PFSK-1 (cell line): ENCODE measurements around the gene NOL6.

Source experiments
- FOXP2 ChIP-seq: optimal IDR thresholded peaks from 2 replicates; pipeline ENCODE3; 2011; ENCODE audit warnings: borderline replicate concordance, control low read depth, inconsistent platforms; ENCODE audit not compliant: insufficient read depth; ENCODE audit errors: extremely low read length, extremely low read depth
- POLR2AphosphoS5 ChIP-seq: IDR thresholded peaks from 2 replicates; pipeline ENCODE4 v1.6.1; 2012; ENCODE audit warnings: low read depth, mild to moderate bottlenecking, control low read depth, low read length, moderate library complexity
- SIN3A ChIP-seq: IDR thresholded peaks from 2 replicates; pipeline ENCODE4 v1.6.1; 2012; ENCODE audit warnings: mild to moderate bottlenecking, low read length, moderate library complexity, borderline replicate concordance; ENCODE audit not compliant: insufficient read depth
- TAF1 ChIP-seq: IDR thresholded peaks from 2 replicates; pipeline ENCODE4 v1.6.1; 2012; ENCODE audit warnings: low read length, control low read depth, borderline replicate concordance; ENCODE audit not compliant: insufficient read depth
- TF ChIP-seq, protein P1 (sequence below), 2 experiments: IDR thresholded peaks; 2 replicates each; pipeline versions ENCODE4 v1.6.1 to v1.8.0; 2011 to 2012; ENCODE audit warnings: low read depth in 2 of 2, low read length in 2 of 2, control low read depth in 1 of 2, inconsistent platforms in 1 of 2, mild to moderate bottlenecking in 1 of 2, moderate library complexity in 1 of 2; ENCODE audit not compliant: insufficient read depth in 1 of 2

Gene NOL6

GRCh38 chr9:33430942-33431341 lies 42.8 kb downstream of the NOL6 start:
- no peak for TF ChIP-seq FOXP2
- no peak for TF ChIP-seq SIN3A
- TF ChIP-seq POLR2AphosphoS5 = no peak
- TF ChIP-seq, protein P1, sequence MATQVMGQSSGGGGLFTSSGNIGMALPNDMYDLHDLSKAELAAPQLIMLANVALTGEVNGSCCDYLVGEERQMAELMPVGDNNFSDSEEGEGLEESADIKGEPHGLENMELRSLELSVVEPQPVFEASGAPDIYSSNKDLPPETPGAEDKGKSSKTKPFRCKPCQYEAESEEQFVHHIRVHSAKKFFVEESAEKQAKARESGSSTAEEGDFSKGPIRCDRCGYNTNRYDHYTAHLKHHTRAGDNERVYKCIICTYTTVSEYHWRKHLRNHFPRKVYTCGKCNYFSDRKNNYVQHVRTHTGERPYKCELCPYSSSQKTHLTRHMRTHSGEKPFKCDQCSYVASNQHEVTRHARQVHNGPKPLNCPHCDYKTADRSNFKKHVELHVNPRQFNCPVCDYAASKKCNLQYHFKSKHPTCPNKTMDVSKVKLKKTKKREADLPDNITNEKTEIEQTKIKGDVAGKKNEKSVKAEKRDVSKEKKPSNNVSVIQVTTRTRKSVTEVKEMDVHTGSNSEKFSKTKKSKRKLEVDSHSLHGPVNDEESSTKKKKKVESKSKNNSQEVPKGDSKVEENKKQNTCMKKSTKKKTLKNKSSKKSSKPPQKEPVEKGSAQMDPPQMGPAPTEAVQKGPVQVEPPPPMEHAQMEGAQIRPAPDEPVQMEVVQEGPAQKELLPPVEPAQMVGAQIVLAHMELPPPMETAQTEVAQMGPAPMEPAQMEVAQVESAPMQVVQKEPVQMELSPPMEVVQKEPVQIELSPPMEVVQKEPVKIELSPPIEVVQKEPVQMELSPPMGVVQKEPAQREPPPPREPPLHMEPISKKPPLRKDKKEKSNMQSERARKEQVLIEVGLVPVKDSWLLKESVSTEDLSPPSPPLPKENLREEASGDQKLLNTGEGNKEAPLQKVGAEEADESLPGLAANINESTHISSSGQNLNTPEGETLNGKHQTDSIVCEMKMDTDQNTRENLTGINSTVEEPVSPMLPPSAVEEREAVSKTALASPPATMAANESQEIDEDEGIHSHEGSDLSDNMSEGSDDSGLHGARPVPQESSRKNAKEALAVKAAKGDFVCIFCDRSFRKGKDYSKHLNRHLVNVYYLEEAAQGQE (IDR thresholded peaks at IDR 0.05; ENCODE audit: insufficient read depth in 1 of 2, low read depth in 2 of 2, low read length in 2 of 2) = no peak
- no peak for TF ChIP-seq TAF1

DNA sequence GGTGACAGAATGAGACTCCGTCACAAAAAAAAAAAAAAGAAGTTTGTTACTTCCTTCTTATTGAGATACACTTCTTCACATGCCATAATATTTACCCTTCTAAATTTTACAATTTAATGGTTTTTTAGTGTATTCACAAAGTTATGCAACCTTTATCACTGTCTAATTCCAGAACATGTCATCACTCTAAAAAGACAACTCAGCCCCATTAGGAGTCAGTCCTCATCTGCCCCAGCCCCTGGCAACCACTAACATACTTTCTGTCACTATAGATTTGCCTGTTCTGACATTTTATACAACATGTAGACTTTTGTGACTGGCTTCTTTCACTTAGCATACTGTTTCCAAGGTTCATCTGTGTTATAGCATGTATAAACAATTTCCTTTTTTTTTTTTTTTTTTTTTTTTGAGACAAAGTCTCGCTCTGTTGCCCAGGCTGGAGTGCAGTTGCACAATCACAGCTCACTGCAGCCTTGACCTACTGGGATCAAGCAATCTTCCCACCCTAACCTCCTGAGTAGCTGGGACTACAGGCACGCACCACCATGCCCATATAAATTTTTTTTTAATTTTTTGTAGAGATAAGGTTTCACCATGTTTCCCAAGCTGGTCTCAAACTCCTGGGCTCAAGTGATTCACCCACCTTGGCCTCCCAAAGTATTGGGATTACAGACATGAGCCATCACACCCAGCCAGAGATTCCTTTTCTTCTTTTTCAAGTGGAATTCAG lies 44.3 kb downstream of the NOL6 start:
- TF ChIP-seq SIN3A (no peak), FOXP2 (no peak), POLR2AphosphoS5 (no peak), TAF1 (no peak)
- TF ChIP-seq, protein P1 (IDR thresholded peaks at IDR 0.05; ENCODE audit: insufficient read depth in 1 of 2, low read depth in 2 of 2, low read length in 2 of 2) = no peak

DNA sequence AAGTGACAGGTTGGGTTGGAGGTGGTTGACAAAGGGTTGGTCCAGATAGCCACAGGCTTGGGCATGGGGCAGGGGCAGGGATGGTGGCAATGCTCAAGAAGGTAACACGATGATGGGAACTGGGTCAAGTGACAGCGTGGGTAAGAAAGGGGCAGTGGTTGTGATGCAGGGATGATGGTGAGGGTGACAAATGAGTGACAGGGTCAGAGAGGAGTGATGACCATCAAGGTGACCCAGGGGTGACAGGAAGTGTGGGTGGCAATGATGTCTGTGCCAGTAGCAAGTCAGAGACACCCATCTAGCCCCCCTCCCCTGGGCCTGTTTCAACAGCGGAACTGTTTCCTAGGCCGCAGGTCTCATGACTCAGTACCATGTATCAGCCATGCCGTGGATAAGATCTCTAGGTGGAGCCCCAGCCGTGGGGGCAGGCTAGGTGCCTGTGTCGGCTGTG lies 46.9 kb downstream of the NOL6 start:
- no peak for TF ChIP-seq SIN3A
- TF ChIP-seq TAF1 = no peak
- TF ChIP-seq POLR2AphosphoS5 = no peak
- TF ChIP-seq, protein P1 (IDR thresholded peaks at IDR 0.05; ENCODE audit: insufficient read depth in 1 of 2, low read depth in 2 of 2, low read length in 2 of 2) = no peak
- TF ChIP-seq FOXP2 = no peak

DNA sequence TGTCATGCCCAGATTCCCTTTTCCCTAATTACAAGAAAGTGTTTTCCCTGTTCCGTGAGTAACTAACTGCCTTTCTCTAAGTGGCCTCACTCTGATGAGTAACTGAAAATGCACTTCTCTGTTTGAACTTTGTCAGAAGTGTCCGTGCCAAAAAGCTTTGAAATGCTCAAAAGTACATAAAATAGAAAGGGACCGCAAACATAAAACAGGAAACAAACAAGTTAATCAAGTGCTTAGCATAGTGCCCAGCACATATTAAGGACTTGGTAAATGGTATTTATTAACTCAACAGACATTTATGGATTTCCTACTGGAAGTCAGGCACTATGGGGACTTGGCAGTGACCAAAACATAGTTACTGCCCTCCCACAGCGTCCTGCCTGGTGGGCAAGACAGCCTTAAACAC lies 48.6 kb downstream of the NOL6 start:
- TF ChIP-seq, protein P1 (IDR thresholded peaks at IDR 0.05; ENCODE audit: insufficient read depth in 1 of 2, low read depth in 2 of 2, low read length in 2 of 2) = no peak
- TF ChIP-seq SIN3A (no peak), FOXP2 (no peak), TAF1 (no peak), POLR2AphosphoS5 (no peak)
